HG03575 (cell line): ENCODE results near the gene CDKN2B-AS1.

ENCODE experiments used
- ATAC-seq: cut with Tn5 transposase; IDR thresholded peaks from one replicate; pipeline ENCODE4 v1.9.1; 2021; ENCODE audit not compliant: unreplicated experiment, insufficient number of reproducible peaks, low FRiP score; ENCODE audit errors: extremely low read depth

CDKN2B-AS1 gene

DNA sequence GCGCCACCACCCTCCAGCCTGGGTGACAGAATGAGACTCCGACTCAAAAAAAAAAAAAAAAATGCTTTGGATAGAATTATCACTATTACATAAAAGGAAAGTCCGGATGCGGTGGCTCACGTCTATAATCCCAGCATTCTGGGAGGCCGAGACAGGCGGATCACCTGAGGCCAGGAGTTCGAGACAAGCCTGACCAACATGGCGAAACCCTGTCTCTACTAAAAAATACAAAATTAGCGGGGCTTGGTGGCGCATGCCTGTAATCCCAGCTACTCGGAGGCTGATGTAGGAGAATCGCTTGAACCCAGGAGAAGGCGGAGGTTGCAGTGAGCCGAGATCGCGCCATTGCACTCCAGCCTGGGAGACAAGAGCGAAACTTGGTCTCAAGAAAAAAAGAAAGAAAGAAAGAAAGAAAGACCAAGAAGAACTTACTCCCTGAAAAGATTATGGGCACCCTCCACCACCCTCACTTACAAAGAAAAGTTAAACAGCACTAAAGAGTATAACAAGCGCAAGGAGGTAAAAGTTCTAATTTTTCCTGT, 18.2 kb upstream of the CDKN2B-AS1 start:
- no peak for ATAC-seq

DNA sequence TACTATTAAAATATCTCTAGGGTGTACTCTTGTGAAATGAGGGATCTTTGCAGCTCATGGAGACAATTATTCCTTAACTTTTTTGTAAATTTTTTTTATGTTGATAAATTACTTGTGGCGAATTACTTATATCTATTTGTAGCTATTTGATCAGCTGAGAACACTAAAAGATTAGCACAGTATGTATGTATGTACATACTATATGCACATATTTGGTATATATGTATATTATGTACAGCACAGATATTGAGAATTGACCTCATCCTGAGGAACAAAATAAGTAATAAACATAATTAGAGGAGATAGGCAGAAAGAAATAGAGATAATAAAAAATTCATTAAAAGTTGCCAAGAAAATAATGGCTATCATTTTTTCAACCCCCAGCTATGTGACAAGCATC, 12.2 kb upstream of the CDKN2B-AS1 start:
- ATAC-seq, result no peak

DNA sequence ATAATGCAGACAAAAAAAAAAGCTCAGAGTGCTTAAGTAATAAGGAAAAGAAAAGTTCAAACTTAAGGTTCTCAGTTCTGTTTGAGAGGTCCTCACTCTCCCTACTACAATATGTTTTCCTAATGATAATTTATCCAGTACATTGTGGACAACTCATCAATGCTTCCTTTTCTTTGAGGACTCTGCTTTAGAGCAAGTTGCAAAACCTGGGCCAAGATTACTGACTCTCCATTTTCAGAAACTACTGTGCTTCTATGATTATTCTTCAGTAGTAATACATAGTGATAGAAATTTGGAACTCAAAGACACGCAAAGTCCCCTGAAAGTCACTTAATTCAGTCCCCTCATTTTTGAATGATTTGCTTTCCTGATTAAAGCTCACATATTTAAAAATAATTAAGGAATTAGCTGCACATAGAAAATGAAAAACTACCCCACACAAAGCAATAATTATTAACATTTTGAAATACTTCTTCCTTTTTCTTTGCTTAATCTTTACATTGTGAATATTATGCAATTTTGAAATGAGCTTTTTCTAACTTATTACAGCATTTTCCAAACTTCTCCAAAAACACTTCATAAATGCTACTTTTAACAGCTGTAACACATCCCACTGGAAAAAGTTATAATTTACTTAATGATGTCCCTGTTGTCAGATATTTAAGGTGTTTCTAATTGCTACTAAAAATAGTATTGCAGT, 11.6 kb upstream of the CDKN2B-AS1 start:
- ATAC-seq, result no peak

DNA sequence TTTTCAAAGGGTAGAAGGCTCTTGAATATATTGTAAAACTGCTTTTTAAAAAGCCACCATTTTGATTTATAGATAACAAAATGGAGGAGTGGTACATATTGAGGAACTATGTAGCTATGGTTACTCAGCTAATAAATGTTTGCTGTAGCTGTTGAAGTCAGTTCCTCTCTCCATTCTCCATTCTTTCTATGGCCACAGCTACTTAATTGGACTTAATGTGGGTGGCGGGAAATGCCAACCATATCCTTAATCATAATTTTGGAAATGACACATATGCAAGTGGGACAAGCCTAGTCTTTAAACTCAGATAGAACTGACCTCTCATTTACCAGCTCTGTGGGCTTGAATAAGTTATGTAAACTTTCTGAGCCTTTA, 11.0 kb upstream of the CDKN2B-AS1 start:
- no peak for ATAC-seq

DNA sequence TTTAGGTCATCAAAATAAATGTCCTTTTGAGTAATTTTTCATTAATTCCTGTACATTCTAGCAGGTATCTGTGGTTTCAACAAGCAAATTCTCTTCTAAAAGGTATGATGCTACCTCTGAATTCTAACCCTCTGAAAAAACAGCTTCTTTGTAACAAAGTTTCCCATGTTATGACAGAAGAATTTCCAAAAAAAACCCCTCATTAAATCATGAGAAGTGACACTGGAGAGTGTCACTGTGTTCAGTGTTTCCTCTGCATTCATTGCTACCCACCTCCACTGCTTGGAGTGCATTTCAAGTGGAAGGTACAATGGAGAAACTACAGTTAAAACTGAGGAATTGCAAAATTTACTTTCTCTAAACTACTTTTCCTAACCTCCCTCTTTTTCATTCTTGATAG, 10.5 kb upstream of the CDKN2B-AS1 start:
- no peak for ATAC-seq

DNA sequence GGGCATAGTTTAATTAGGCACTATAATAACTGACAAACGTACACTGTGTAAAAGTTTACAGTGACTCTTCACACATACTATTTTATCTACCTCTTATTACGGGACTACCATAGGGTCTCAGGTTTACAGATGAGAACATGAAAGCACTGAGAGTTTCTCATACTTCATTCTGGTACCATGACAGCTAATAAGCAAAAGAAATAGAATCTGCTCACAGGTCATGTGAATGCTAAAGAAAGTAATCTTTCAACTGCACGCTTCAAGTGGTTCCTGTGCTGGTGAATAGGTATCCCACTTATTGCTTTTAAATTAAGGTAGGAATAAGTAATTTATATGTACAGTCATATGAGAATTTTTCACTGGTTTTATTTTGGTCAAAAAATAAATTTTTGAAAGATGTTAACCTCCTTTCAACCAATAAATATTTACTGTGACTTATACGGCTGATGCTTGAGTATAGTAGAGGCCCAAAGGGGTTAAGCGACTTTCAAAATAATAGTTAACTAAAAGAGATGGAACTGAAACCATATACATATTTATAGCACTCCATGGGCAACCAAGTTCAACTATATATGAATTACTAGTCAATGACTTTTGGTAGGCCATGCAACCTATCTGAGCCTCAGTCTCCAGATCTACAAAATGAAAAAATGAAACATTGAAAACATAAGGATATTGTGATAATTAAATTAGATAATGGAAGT, 8.5 kb upstream of the CDKN2B-AS1 start:
- no peak for ATAC-seq

DNA sequence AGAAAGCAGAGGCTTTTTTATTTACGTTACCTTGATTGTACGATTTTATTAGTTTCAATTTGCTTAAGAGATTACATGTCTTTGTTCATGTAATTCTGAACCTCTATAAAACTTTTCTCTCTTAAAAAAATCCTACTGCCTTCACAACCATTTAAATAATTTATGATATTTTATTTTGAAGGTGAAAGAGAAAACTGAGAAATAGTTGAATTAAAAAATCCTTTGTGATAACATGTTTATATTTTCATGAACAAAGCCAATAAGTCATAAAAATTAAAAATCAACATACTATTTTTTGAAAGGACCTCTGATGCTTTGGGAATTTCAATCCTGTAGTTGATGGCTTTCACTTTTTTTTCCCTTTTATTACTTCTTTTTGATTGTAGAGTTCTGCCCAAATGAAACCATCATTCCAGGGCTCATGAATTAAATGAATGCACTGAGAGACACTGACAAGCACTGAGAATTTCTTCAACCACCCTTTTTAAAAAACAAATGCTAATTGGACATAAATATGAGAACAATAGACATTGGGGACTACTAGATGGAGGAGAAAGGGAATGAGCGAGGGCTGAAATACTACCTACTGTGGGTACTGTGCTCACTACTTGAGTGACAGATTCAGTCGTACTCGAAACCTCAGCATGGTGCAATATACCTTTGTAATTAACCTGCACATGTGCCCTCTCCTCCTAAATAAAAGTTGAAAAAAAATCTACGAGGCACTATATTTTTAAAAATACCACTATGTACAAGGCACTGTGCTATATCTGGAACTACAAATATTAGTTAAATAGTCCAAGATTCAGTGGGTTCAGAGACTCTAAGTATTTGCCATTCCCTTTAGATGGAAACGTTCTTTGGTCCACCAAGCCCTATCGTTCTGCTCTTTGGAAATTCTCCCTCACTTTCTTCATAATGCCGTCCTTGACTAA, 6.3 kb upstream of the CDKN2B-AS1 start:
- ATAC-seq, result no peak

DNA sequence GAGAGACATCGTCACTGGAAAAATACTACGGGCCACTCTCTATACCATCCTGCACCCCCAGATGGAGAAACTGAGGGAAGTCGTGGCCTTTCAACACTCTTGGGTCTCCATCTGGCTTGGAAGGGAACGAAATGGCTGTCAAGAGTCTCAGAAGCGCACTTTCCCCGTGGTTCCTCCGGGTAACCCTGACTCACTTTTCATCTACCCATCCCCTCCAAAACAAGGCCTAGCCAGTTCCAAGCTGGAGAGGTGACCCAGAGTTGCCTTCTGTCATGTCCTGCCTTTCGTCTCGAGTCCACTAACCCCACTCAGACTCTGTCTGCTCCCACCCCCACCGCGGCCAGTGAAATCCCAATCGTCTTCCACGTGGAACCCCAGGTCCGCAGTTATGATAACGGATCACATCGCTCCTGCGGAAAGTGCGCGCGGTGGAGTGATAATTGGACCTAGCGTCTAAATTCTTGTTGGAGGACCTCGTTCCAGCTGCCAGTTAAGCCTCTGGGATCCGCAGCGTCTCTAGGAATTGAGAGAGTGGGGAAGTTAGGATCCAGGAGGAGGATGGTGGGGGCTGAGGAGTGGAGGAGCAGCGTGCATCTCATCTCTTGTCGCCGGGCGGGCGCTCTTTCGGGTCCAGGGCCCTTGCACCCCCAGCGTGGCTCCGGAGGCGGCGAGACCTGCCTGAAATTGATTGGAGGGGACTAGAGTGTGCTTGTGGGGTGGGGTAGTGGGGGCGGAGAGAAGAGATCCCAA, 5.0 kb upstream of the CDKN2B-AS1 start:
- no peak for ATAC-seq

DNA sequence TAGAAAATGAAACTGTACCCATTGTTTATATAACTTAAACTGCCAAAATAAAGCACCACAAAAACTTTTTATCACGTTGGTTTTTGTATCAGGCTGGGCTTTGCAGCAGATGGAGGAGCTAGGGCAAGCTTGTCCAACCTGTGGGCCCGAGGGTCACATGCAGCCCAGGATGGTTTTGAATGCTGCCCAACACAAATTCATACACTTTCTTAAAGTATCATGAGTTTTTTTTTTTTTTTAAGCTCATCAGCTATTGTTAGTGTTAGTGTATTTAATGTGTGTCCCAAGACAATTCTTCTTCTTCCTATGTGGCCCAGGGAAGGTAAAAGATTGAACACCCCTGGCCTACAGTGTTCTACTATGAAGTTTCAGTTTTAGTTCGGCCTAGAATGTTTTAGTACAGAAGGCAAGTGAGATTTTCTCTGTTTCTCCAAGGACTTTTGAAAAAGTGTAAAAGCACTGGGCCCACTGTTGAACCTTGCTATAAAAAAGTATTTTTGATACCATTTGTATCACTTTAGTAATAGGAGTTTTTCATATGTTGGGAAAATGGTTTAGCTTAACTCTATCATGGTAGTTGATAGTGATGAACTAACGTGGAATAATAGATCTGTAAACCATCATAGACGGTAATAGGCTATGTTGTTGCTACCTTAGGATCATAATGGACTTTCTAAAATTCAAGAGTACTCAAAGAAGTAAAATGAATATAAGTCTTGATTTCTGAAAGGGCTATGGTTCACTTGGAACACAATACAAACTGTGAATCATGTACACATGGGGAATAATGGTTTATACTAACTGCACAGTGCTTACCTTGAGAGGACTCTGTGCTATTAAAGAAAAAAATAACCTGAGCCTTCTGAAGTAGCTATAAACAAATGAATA, 3.3 kb upstream of the CDKN2B-AS1 start:
- ATAC-seq, result no peak

DNA sequence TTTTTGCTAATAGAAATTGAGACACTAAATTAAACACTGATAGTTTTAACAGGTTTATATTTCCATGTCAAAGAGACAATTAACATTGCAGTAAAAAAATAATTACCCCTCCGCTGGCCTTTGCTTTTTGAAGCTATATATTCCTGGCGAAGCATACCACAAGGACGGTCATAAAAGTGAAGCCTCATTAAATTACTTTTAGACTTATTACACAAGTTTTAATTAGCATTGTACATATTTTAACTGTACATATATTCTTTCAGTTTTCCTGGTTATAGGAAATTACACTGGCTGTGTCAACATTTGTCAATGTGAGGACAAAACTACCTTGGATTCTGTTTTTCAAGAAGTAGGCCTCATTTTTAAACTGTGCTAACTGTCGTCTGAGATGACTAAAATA, 1.6 kb upstream of the CDKN2B-AS1 start:
- no peak for ATAC-seq

DNA sequence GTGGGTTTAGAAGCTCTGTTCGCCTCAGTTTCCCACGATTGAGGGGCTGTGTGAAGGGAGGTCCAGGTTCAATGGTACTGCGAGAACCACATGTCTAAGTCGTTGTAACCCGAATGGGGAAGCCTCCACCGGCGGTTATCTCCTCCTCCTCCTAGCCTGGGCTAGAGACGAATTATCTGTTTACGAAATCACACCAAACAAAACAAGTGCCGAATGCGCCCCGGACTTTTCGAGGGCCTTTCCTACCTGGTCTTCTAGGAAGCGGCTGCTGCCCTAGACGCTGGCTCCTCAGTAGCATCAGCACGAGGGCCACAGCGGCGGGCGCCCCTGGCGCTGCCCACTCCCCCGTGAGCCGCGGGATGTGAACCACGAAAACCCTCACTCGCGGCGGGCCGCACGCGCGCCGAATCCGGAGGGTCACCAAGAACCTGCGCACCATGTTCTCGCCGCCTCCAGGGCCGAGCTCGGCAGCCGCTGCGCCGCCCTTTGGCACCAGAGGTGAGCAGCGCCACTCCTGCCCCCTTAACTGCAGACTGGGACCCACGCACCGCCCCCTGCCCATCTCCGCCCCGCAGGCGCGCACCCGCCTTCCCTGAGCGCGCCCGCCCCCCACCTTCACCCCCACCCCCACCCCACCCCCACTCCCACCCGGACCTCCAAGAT, 567 bp upstream of the CDKN2B-AS1 start, which contains the start of gene CDKN2A:
Gene CDKN2A (minus strand): TSS at position 500 of the 663 bp plus-strand sequence.
- no peak for ATAC-seq

DNA sequence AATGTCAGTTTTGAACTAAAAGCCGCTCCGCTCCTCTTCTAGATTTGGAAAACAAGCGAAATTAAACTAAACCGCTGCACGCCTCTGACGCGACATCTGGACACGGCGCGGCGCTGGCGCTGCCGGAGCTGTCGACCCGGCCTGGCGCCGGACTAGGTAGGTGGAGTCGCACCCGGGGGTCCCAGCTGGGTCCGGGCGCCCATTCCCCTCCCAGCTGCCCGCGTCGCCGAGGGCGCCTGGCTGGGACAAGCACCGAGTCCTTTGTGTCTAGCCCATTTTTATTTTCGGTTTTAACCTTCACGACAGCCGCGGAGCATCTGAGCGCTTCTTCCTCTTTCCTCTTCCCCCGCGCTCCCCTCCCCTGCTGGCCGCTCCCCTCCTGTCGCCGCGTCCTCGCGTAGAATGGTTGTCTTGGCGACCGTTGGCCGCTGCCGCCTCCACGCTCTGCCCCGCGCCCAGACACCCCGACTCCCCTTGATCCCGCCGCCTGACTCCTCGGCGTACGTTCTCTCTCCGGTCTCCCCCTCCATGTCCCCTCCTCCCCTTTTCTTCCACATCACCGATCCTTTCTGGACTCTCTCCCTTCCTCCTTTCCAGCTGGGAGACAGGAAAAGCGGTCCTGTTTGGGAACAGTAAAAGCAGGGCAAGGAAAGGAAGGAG, 545 bp downstream of the CDKN2B-AS1 start:
- ATAC-seq, result peak; percentile 78

DNA sequence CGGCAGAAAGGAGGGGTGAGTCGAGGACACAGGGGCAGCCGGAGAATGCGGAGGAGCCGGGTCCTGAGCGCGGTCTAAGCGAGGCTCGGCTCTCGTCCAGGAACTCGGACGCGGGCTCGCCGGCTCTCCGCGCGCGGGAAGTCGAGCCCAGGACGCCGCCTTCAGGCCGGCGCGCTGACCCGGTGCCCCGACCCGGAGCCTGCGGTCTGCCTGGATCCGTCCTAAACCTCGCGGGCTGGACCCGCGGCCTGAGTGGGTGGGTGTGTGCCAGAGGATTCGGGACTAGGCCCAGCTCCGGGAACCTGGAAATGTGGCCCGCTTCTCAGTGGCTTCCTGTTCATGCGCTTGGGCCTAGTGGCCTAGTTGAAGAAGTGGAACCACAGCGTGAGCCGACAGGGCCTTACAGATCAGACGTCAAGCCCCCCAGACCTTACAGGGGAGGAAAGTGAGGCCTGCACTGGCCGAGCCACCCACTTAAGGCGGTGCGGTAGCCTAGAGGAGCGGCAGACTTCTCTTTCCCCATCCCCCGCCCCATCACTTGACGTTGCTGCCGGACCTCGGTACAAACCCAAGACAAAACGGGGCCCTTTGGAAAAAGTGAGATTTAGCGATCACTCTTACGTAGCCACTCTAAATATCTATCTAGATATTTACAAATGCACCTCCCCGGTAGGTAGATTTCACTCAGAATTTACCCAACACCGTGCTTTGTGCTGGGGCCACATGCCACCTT, 1.2 kb downstream of the CDKN2B-AS1 start:
- ATAC-seq, result no peak

DNA sequence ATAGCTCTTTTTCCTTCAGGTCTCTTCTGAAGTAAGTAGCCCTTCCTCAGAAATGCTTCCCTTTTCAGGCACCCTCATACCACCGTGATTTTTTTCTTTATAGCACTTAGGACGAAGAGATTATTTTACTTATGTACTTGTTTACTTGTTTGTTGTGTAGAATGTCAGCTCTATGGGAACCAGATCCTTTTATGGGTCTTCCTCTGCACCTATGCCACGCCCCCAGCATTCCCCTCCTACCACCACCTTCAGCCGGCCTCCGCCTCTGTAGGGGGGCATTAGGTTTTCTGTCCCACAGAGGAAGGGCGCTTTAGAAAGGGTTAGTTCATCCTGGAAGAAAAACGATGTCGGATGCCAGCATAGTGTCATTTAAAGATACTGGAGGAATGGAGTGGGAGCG, 1.8 kb downstream of the CDKN2B-AS1 start:
- ATAC-seq, result no peak

DNA sequence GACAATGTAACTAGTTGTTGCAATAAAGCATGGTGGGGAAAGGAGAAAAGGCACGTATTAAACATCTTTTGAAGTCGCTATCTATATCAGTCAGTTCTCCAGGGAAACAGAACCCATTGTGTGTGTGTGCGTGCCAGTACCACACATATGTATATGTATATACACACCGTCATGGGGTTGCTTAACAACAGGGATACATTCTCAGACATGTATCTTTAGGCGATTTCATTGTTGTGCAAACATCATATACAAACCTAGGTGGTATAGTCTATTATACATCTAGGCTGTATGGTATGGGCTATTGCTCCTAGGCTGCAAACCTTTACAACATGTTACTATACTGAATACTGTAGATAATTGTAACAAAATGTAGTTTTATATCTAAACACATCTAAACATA, 2.3 kb downstream of the CDKN2B-AS1 start:
- no peak for ATAC-seq

DNA sequence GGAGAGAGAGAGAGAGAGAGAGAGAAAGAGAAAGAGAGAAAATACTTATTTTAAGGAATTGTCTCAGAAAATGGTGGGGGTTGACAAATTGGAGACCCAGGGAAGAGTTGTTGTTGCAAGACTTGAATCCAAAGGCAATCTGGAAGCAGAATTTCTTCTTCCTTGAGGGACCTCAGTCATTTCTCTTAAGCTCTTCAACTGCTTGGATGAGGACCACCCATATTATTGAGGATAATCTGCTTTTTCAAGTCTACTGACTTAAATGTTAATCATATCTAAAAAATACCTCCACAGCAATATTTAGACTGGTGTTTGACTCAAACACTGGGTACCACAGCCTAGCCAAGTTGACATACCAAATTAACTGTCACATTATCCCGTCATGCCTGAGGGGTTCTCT, 2.9 kb downstream of the CDKN2B-AS1 start:
- ATAC-seq, result no peak
